Activated B cell treated with CpG ODN at 0.5 μM for 24 hours (primary cell): Measurements from ENCODE around the gene HSD11B1L. TPM values are rescaled to one million over a fixed set of nuclear protein-coding genes. Genes with fewer than 3 reads are reported as not detected.
"Not testable (repeated sequence)": the region's sequence is repeated elsewhere in the genome, so short reads cannot be mapped to it uniquely, and the experiment has no call there.

Source experiments
- ATAC-seq: fragments of 200-7000 bp; cut with Tn5 transposase; one replicate; pipeline ENCODE4 v1.10.0; 2021; ENCODE audit warnings: low read depth, mild to moderate bottlenecking, moderate library complexity
- CTCF ChIA-PET: fragments of 350-600 bp; sonication (Branson Sonifier 250); formaldehyde crosslinking; loops from one replicate; lab custom pipeline; 2021; ENCODE audit warnings: antibody characterized with exemption; lab: Charles Lee
- POLR2A ChIA-PET: fragments of 350-600 bp; sonication (Branson Sonifier 250); formaldehyde crosslinking; loops from one replicate; lab custom pipeline; 2021; ENCODE audit warnings: antibody characterized with exemption; lab: Charles Lee
- DNase-seq: peaks from one replicate; pipeline ENCODE4 v3.0.0; 2022
- H3K27ac Mint-ChIP-seq: one replicate; pipeline ENCODE4 v1.8.0; 2020; ENCODE audit warnings: mixed read lengths
- H3K27me3 Mint-ChIP-seq: one replicate; pipeline ENCODE4 v1.8.0; 2021; ENCODE audit warnings: mixed read lengths
- H3K36me3 Mint-ChIP-seq: one replicate; pipeline ENCODE4 v1.8.0; 2021; ENCODE audit warnings: low read depth, mixed read lengths
- H3K4me1 Mint-ChIP-seq: one replicate; pipeline ENCODE4 v1.8.0; 2021; ENCODE audit warnings: mixed read lengths
- H3K4me3 Mint-ChIP-seq: one replicate; pipeline ENCODE4 v1.8.0; 2020; ENCODE audit warnings: mild to moderate bottlenecking, mixed read lengths
- H3K9me3 Mint-ChIP-seq: one replicate; pipeline ENCODE4 v1.8.0; 2020; ENCODE audit warnings: mixed read lengths
- intact Hi-C: fragments of 100-400 bp; cut with micrococcal nuclease; formaldehyde crosslinking; loops from one replicate; pipeline ENCODE4 v1.15.1; 2024
- total RNA-seq: library from RNA; stranded (reverse); gene quantifications from 2 replicates; pipeline ENCODE4 v1.2.3, GENCODE V29; 2022
- TF ChIP-seq, protein P1 (sequence below): fragments of 200-600 bp; IDR thresholded peaks from one replicate; pipeline ENCODE4 v1.8.0; 2022; ENCODE audit warnings: antibody characterized with exemption, mild to moderate bottlenecking

The HSD11B1L gene
- total RNA-seq, 1 donor from 2014 or later = 1.5 TPM

- DNase-seq = no peak
- ATAC-seq = no peak
- Mint-ChIP-seq H3K27ac (no peak overlapping the region), H3K4me1 (peaks cover 33% of the 10 kb centered on the region), H3K27me3 (no peaks in the 10 kb centered on the region), H3K4me3 (peak overlapping the region; percentile 85), H3K36me3 (peaks cover 21% of the 10 kb centered on the region), H3K9me3 (no peaks in the 10 kb centered on the region)
- POLR2A ChIA-PET = interaction anchor here (0.7 to 6.4 kb wide), 12 partner anchors 8 to 1053 kb away, joined by 3 to 102 read pairs (median 7); partner anchors contain the start of genes CATSPERD, KHSRP, LONP1 and SAFB
- intact Hi-C loops = loop anchor here (1.0 to 2.0 kb wide), 3 partner anchors 64 to 897 kb away; partner anchors contain the start of genes FEM1A and SAFB
- CTCF ChIA-PET = interaction anchor here (1.1 to 2.0 kb wide), 4 partner anchors 11 to 117 kb away, joined by 3 to 5 read pairs (median 4); no protein-coding TSS in a partner anchor
- TF ChIP-seq, protein P1, sequence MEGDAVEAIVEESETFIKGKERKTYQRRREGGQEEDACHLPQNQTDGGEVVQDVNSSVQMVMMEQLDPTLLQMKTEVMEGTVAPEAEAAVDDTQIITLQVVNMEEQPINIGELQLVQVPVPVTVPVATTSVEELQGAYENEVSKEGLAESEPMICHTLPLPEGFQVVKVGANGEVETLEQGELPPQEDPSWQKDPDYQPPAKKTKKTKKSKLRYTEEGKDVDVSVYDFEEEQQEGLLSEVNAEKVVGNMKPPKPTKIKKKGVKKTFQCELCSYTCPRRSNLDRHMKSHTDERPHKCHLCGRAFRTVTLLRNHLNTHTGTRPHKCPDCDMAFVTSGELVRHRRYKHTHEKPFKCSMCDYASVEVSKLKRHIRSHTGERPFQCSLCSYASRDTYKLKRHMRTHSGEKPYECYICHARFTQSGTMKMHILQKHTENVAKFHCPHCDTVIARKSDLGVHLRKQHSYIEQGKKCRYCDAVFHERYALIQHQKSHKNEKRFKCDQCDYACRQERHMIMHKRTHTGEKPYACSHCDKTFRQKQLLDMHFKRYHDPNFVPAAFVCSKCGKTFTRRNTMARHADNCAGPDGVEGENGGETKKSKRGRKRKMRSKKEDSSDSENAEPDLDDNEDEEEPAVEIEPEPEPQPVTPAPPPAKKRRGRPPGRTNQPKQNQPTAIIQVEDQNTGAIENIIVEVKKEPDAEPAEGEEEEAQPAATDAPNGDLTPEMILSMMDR = no peak
Observed at GRCh38 chr19:5687360-5688198, 6.8 kb downstream of the HSD11B1L start.

- ATAC-seq, CTCF ChIA-PET, H3K27ac Mint-ChIP-seq, intact Hi-C loops, H3K27me3 Mint-ChIP-seq, DNase-seq, H3K9me3 Mint-ChIP-seq: not testable (repeated sequence)
- H3K4me3 Mint-ChIP-seq = peak overlapping the region; percentile 42
- H3K4me1 Mint-ChIP-seq = peaks cover 33% of the 10 kb centered on the region
- peaks cover 29% of the 10 kb centered on the region for H3K36me3 Mint-ChIP-seq
- POLR2A ChIA-PET = interaction anchor here (1.0 to 6.4 kb wide), 3 partner anchors 31 to 65 kb away, joined by 3 to 102 read pairs (median 57); partner anchors contain the start of genes CATSPERD, LONP1, SAFB and SAFB2
Observed at GRCh38 chr19:5688262-5688881, 7.5 kb downstream of the HSD11B1L start.

GRCh38 chr19:5690125-5690954 lies 9.5 kb downstream of the HSD11B1L start, which contains the start of gene RPL36:
TSS of gene RPL36 (plus strand) at chr19:5690295. CDS start at chr19:5690508, 213 bp downstream.
- Mint-ChIP-seq H3K36me3 (peaks cover 46% of the 10 kb centered on the region), H3K4me1 (peaks cover 33% of the 10 kb centered on the region), H3K27ac (peak within 1 kb of the TSS; percentile 90), H3K9me3 (no peaks in the 10 kb centered on the region), H3K27me3 (no peaks in the 10 kb centered on the region), H3K4me3 (peak within 1 kb of the TSS; percentile 93)
- intact Hi-C loops = loop anchor here (1.0 to 2.0 kb wide), 5 partner anchors 10 to 214 kb away; partner anchors contain the start of genes CATSPERD, DUS3L, LONP1 and MICOS13
- ChIA-PET POLR2A (interaction anchor here (0.5 to 6.4 kb wide), 19 partner anchors 10 to 1928 kb away, joined by 3 to 102 read pairs (median 4); partner anchors contain the start of genes CATSPERD, EEF2, FEM1A and LONP1), CTCF (interaction anchor here (0.6 to 1.5 kb wide), 6 partner anchors 28 to 278 kb away, joined by 3 to 11 read pairs (median 3); partner anchors contain the start of genes CATSPERD, LONP1, SAFB and SAFB2)
- ATAC-seq = peak; percentile 48
- TF ChIP-seq, protein P1 = peak; percentile 88
- peak; percentile 99 for DNase-seq

- TF ChIP-seq, protein P1 = no peak
- H3K27me3 Mint-ChIP-seq = no peaks in the 10 kb centered on the region
- no peaks in the 10 kb centered on the region for H3K9me3 Mint-ChIP-seq
- peak; percentile 32 for DNase-seq
- intact Hi-C loops = loop anchor here (1.0 to 2.0 kb wide), 5 partner anchors 11 to 213 kb away; partner anchors contain the start of genes CATSPERD, DUS3L, LONP1 and MICOS13
- peaks cover 33% of the 10 kb centered on the region for H3K4me1 Mint-ChIP-seq
- H3K4me3 Mint-ChIP-seq = peak overlapping the region; percentile 93
- ATAC-seq = no peak
- H3K27ac Mint-ChIP-seq = peak overlapping the region; percentile 90
- ChIA-PET CTCF (interaction anchor here (0.6 to 1.2 kb wide), 3 partner anchors 27 to 277 kb away, joined by 3 read pairs; no protein-coding TSS in a partner anchor), POLR2A (interaction anchor here (0.6 to 6.4 kb wide), 12 partner anchors 12 to 1800 kb away, joined by 3 to 102 read pairs (median 4); partner anchors contain the start of genes CATSPERD, EEF2, KDM4B and LONP1)
- H3K36me3 Mint-ChIP-seq = peaks cover 49% of the 10 kb centered on the region
Observed at GRCh38 chr19:5690955-5691821, 10.4 kb downstream of the HSD11B1L start.
